Neuronal stem cell (in vitro differentiated cells): Measurements from ENCODE around the gene GSTCD.

Experiments
- DNase-seq: peaks from one replicate; pipeline ENCODE4 v3.0.0-alpha.2; 2013; ENCODE audit warnings: low spot score
- H2AFZ ChIP-seq: one replicate; pipeline ENCODE4 v1.6.1; 2013; ENCODE audit warnings: mild to moderate bottlenecking, low read length, inconsistent platforms
- H2AK5ac ChIP-seq: 2 replicates; pipeline ENCODE4 v1.6.1; 2013; ENCODE audit warnings: low read depth, mild to moderate bottlenecking, inconsistent platforms, low read length, moderate library complexity, mixed read lengths
- H2BK120ac ChIP-seq: 2 replicates; pipeline ENCODE4 v1.6.1; 2013; ENCODE audit warnings: low read depth, mild to moderate bottlenecking, inconsistent platforms, low read length, moderate library complexity, mixed read lengths
- H2BK12ac ChIP-seq: one replicate; pipeline ENCODE4 v1.6.1; 2013; ENCODE audit warnings: low read length, inconsistent platforms
- H2BK15ac ChIP-seq: 2 replicates; pipeline ENCODE4 v1.6.1; 2013; ENCODE audit warnings: mild to moderate bottlenecking, low read length, inconsistent platforms, mixed read lengths
- H2BK5ac ChIP-seq: one replicate; pipeline ENCODE4 v1.6.1; 2013; ENCODE audit warnings: inconsistent platforms, mild to moderate bottlenecking, low read length, moderate library complexity
- H3K14ac ChIP-seq: one replicate; pipeline ENCODE4 v1.6.1; 2013; ENCODE audit warnings: low read length, inconsistent platforms
- H3K18ac ChIP-seq: 2 replicates; pipeline ENCODE4 v1.6.1; 2013; ENCODE audit warnings: low read length, inconsistent platforms
- H3K23ac ChIP-seq: 2 replicates; pipeline ENCODE4 v1.6.1; 2013; ENCODE audit warnings: low read depth, mild to moderate bottlenecking, mixed read lengths, low read length, inconsistent platforms; ENCODE audit not compliant: poor library complexity
- H3K27ac ChIP-seq: replicated peaks from 3 replicates; pipeline ENCODE4 v1.5.1; 2013; ENCODE audit warnings: low read length, inconsistent platforms
- H3K27me3 ChIP-seq, 3 experiments: 2 replicates each; pipeline ENCODE4 v1.6.1; 2013; ENCODE audit warnings: low read length in 3 of 3, mild to moderate bottlenecking in 2 of 3, inconsistent platforms in 1 of 3, low read depth in 1 of 3, mixed read lengths in 1 of 3, moderate library complexity in 1 of 3; ENCODE audit not compliant: control insufficient read depth in 3 of 3, insufficient read depth in 3 of 3
- H3K36me3 ChIP-seq, 2 donors: replicated peaks in 1 of 2; 2 replicates each; pipeline ENCODE4 v1.6.1; 2013; ENCODE audit warnings: low read length in 2 of 2; ENCODE audit not compliant: control insufficient read depth in 2 of 2, insufficient read depth in 2 of 2
- H3K4ac ChIP-seq: 2 replicates; pipeline ENCODE4 v1.6.1; 2013; ENCODE audit warnings: inconsistent platforms, mild to moderate bottlenecking, low read length, moderate library complexity
- H3K4me1 ChIP-seq, 2 donors: 1 replicate in 1 of 2; 2 replicates in 1 of 2; pipeline ENCODE4 v1.6.1; 2013; ENCODE audit warnings: low read length in 2 of 2, low read depth in 1 of 2; ENCODE audit not compliant: control insufficient read depth in 2 of 2, insufficient read depth in 1 of 2
- H3K4me2 ChIP-seq: one replicate; pipeline ENCODE4 v1.6.1; 2013; ENCODE audit warnings: mild to moderate bottlenecking, low read length, inconsistent platforms; ENCODE audit not compliant: insufficient read depth, poor library complexity, severe bottlenecking
- H3K4me3 ChIP-seq, 2 donors: 2 replicates each; pipeline ENCODE4 v1.5.1; 2013; ENCODE audit warnings: low read length in 2 of 2, mild to moderate bottlenecking in 2 of 2, inconsistent platforms in 1 of 2, moderate library complexity in 1 of 2
- H3K79me1 ChIP-seq: one replicate; pipeline ENCODE4 v1.6.1; 2013; ENCODE audit warnings: low read depth, mild to moderate bottlenecking, inconsistent platforms, low read length, moderate library complexity
- H3K9ac ChIP-seq: one replicate; pipeline ENCODE4 v1.6.1; 2013; ENCODE audit warnings: mild to moderate bottlenecking, low read depth, low read length, inconsistent platforms; ENCODE audit not compliant: poor library complexity
- H3K9me3 ChIP-seq, 2 donors: replicated peaks in 1 of 2; 2 replicates each; pipeline versions ENCODE3 to v1.6.1; 2013; ENCODE audit warnings: low read length in 2 of 2, mild to moderate bottlenecking in 2 of 2, inconsistent platforms in 1 of 2, low read depth in 1 of 2, mixed read lengths in 1 of 2, moderate library complexity in 1 of 2; ENCODE audit not compliant: control insufficient read depth in 2 of 2, insufficient read depth in 1 of 2
- H4K8ac ChIP-seq: one replicate; pipeline ENCODE4 v1.6.1; 2013; ENCODE audit warnings: low read depth, mild to moderate bottlenecking, inconsistent platforms, low read length, moderate library complexity
- H4K91ac ChIP-seq: one replicate; pipeline ENCODE4 v1.6.1; 2013; ENCODE audit warnings: low read length, low read depth, mild to moderate bottlenecking, inconsistent platforms; ENCODE audit not compliant: poor library complexity
- WGBS, 2 donors: extraction: QIAGEN DNeasy Blood & Tissue Kit; methylation state at CpG; one replicate each; pipeline ENCODE4 v1.1.7; 2013; ENCODE audit warnings: missing lambda C conversion rate in 2 of 2, mixed read lengths in 1 of 2; ENCODE audit not compliant: insufficient read length in 2 of 2, insufficient replicate concordance in 1 of 2; ENCODE audit errors: extremely low coverage in 2 of 2; 5-methylcytosine and 5-hydroxymethylcytosine counted together

Gene GSTCD

GRCh38 chr4:105835177-105835576 is 126.6 kb downstream of the GSTCD start:
- Histone ChIP-seq H3K18ac (peak overlapping the region; percentile 27), H3K9ac (no peak overlapping the region), H3K23ac (no peak overlapping the region), H3K4me3 (peak overlapping the region in 1 of 2 donors; percentile 52), H3K4me2 (no peak overlapping the region), H3K4me1 (peaks cover 2 to 4% of the 10 kb centered on the region in 2 donors), H3K14ac (no peak overlapping the region), H2AFZ (no peak overlapping the region), H4K91ac (no peak overlapping the region), H2AK5ac (no peak overlapping the region), H2BK15ac (no peak overlapping the region), H3K27me3 (no peaks in the 10 kb centered on the region), H3K4ac (no peak overlapping the region), H3K9me3 (peaks cover 0 to 5% of the 10 kb centered on the region in 2 donors), H3K79me1 (peaks cover 4% of the 10 kb centered on the region), H2BK120ac (no peak overlapping the region), H3K27ac (no peak overlapping the region), H2BK5ac (no peak overlapping the region), H4K8ac (no peak overlapping the region), H2BK12ac (no peak overlapping the region), H3K36me3 (peaks cover 7 to 29% of the 10 kb centered on the region in 2 donors)
- DNase-seq: no peak
- no CpG with 5 or more reads among the region's 6 CpGs for WGBS, 2 donors

DNA sequence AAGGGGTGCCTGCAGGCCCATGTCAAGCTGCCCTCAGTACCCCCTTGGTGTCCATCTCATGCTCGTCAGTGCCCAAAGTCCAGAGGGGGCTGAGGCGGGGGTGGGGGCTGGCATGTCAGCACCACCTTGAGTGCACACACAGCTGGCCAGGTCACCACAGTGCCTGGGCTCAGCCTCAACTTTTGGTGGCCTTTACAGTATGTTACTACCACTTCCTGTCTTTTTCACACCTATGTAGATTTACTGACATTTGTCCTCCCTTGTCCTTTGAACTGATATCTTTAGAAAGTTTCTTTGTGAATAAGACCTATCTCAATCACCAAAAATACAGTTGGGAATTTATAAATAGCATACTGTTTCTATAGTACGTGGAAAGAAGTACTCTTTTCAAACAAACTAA is 128.0 kb downstream of the GSTCD start:
- no peak overlapping the region for H3K4ac ChIP-seq
- H3K9ac ChIP-seq: no peak overlapping the region
- no peak overlapping the region for H2BK120ac ChIP-seq
- no peak overlapping the region for H3K4me3 ChIP-seq
- peaks cover 2 to 4% of the 10 kb centered on the region in 2 donors for H3K4me1 ChIP-seq
- DNase-seq: no peak
- H2BK5ac ChIP-seq: no peak overlapping the region
- H4K91ac ChIP-seq: no peak overlapping the region
- H2AFZ ChIP-seq: no peak overlapping the region
- H4K8ac ChIP-seq: no peak overlapping the region
- H2BK12ac ChIP-seq: no peak overlapping the region
- no peak overlapping the region for H3K18ac ChIP-seq
- no peak overlapping the region for H2BK15ac ChIP-seq
- no peak overlapping the region for H3K27ac ChIP-seq
- H3K23ac ChIP-seq: no peak overlapping the region
- H3K36me3 ChIP-seq: peaks cover 7 to 29% of the 10 kb centered on the region in 2 donors
- H2AK5ac ChIP-seq: no peak overlapping the region
- H3K4me2 ChIP-seq: no peak overlapping the region
- H3K27me3 ChIP-seq: no peaks in the 10 kb centered on the region
- peaks cover 4% of the 10 kb centered on the region for H3K79me1 ChIP-seq
- WGBS, 2 donors: no CpG with 5 or more reads among the region's 3 CpGs
- H3K9me3 ChIP-seq: peaks cover 0 to 5% of the 10 kb centered on the region in 2 donors
- H3K14ac ChIP-seq: peak overlapping the region; percentile 38

DNA sequence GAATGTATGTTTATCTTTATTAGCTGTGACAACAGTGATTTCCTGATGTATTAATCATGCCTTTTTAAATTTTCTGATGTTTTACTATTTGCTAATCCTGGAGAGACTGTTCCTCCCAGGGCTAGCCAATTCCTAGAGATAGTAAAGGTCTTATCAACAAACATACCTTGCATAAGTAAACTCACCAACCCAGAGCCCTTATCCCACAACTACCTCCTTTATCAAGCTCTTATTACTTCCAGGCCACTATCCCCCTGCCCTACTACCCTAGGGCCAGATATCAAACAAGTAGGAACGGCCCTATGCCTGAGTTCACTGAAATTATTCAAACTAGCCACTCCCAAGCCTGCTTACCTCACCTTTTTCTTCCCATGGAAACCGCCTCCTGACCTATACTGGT is 128.5 kb downstream of the GSTCD start:
- H3K36me3 ChIP-seq: peaks cover 7 to 31% of the 10 kb centered on the region in 2 donors
- H3K4ac ChIP-seq: no peak overlapping the region
- no peak overlapping the region for H3K18ac ChIP-seq
- H2BK12ac ChIP-seq: no peak overlapping the region
- H3K14ac ChIP-seq: no peak overlapping the region
- no peak overlapping the region for H4K8ac ChIP-seq
- H3K4me2 ChIP-seq: no peak overlapping the region
- peaks cover 2 to 4% of the 10 kb centered on the region in 2 donors for H3K4me1 ChIP-seq
- no peak overlapping the region for H2BK120ac ChIP-seq
- no peak overlapping the region for H3K23ac ChIP-seq
- peaks cover 4% of the 10 kb centered on the region for H3K79me1 ChIP-seq
- H2BK15ac ChIP-seq: no peak overlapping the region
- H4K91ac ChIP-seq: no peak overlapping the region
- H2AFZ ChIP-seq: no peak overlapping the region
- DNase-seq: no peak
- WGBS, 2 donors: no CpG with 5 or more reads among the region's 2 CpGs
- H3K27me3 ChIP-seq: no peaks in the 10 kb centered on the region
- H3K27ac ChIP-seq: no peak overlapping the region
- no peak overlapping the region for H3K9ac ChIP-seq
- peaks cover 0 to 5% of the 10 kb centered on the region in 2 donors for H3K9me3 ChIP-seq
- no peak overlapping the region for H2BK5ac ChIP-seq
- no peak overlapping the region for H2AK5ac ChIP-seq
- H3K4me3 ChIP-seq: no peak overlapping the region

GRCh38 chr4:105838082-105838481 is 129.5 kb downstream of the GSTCD start:
- H3K27me3 ChIP-seq: no peaks in the 10 kb centered on the region
- H4K91ac ChIP-seq: no peak overlapping the region
- H2AFZ ChIP-seq: no peak overlapping the region
- H3K4me3 ChIP-seq: no peak overlapping the region
- peaks cover 4% of the 10 kb centered on the region for H3K79me1 ChIP-seq
- H2AK5ac ChIP-seq: no peak overlapping the region
- H3K23ac ChIP-seq: no peak overlapping the region
- no peak overlapping the region for H3K4me2 ChIP-seq
- H2BK5ac ChIP-seq: no peak overlapping the region
- H2BK15ac ChIP-seq: no peak overlapping the region
- H3K36me3 ChIP-seq: peaks cover 7 to 36% of the 10 kb centered on the region in 2 donors
- H3K9ac ChIP-seq: no peak overlapping the region
- no peak overlapping the region for H4K8ac ChIP-seq
- H2BK120ac ChIP-seq: no peak overlapping the region
- no peak overlapping the region for H3K4ac ChIP-seq
- no peak overlapping the region for H3K18ac ChIP-seq
- no peak for DNase-seq
- no peak overlapping the region for H3K14ac ChIP-seq
- H3K27ac ChIP-seq: no peak overlapping the region
- WGBS, 2 donors: no CpG with 5 or more reads among the region's 1 CpG
- peaks cover 0 to 5% of the 10 kb centered on the region in 2 donors for H3K9me3 ChIP-seq
- H3K4me1 ChIP-seq: no peaks in the 10 kb centered on the region
- H2BK12ac ChIP-seq: no peak overlapping the region
